Posterior vena cava (tissue), 2 donors: Measurements from ENCODE around the gene LSR. TPM values are rescaled to one million over a fixed set of nuclear protein-coding genes. Genes with fewer than 3 reads are reported as not detected.
"Not testable (repeated sequence)": the region's sequence is repeated elsewhere in the genome, so short reads cannot be mapped to it uniquely, and the experiment has no call there.

Source experiments
- DNase-seq: peaks from one replicate; pipeline ENCODE4 v3.0.0-alpha.2; 2020; ENCODE audit warnings: low spot score
- intact Hi-C, 2 donors: fragments of 100-400 bp; cut with DNase I; formaldehyde crosslinking; loops; one replicate each; pipeline versions ENCODE4 v1.14.1 to v1.14.2; 2022 to 2023
- total RNA-seq, 2 donors: library from RNA; stranded (reverse); fragmentation: NEBNext Ultra II Directional; extraction: Animal tissue kit (Norgen Biotek cat#: 25700); gene quantifications; one replicate each; pipeline ENCODE4 v1.2.1, GENCODE V29; 2021
- donor health status: DM: yes; HTN: yes; CAD: no.
- donor health status: DM: yes; HTN: yes; CAD: no.

LSR gene
- total RNA-seq, 2 donors from 2014 or later: 5.1 to 5.5 TPM

GRCh38 chr19:35276706-35277281 is 28.0 kb downstream of the LSR start:
- no peak for DNase-seq
- intact Hi-C loops: loop anchor here in 1 of 2 donors (10.0 kb wide), 1 partner anchor 218 kb away; the partner anchor contains the start of gene KRTDAP

DNA sequence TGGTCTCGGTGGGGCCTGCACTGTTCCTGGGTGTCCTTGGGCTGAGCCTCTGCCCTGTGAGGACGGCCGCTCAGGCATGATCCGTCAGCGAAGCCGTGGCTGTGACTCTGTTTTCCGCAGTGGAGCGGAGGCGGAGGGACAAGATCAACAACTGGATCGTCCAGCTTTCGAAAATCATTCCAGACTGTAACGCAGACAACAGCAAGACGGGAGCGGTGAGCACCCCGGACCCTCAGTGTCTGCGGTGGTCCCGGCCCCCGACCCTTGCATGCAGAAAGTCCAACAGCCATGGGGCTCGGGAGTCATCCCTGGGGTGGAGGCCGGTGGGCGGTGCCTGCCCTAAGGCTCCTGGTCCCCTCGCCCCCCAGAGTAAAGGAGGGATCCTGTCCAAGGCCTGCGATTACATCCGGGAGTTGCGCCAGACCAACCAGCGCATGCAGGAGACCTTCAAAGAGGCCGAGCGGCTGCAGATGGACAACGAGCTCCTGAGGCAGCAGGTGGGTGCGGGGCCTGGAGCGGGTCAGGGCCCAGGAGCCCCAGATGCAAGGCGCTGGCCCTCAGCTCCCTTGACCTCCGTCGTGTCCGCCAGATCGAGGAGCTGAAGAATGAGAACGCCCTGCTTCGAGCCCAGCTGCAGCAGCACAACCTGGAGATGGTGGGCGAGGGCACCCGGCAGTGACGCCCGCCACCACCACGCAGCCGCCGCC is 29.9 kb downstream of the LSR start:
- DNase-seq: no peak
- intact Hi-C loops: loop anchor here in 1 of 2 donors (10.0 kb wide), 1 partner anchor 216 kb away; the partner anchor contains the start of gene KRTDAP

DNA sequence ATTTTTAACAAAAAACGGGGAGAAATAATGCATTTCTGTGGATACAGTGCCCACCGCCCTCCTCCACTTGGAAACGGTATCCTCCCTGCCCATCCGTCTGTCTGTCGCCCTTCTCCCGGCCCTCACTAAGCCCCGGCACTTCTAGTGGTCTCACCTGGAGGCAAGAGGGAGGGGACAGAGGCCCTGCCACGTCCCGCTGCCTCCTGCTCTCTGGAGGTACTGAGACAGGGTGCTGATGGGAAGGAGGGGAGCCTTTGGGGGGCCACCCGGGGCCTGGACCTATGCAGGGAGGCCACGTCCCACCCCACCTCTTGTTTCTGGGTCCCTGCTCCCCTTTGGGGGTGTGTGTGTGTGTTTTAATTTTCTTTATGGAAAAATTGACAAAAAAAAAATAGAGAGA is 30.6 kb downstream of the LSR start:
- intact Hi-C loops: loop anchor here in 1 of 2 donors (10.0 kb wide), 1 partner anchor 215 kb away; the partner anchor contains the start of gene KRTDAP

DNA sequence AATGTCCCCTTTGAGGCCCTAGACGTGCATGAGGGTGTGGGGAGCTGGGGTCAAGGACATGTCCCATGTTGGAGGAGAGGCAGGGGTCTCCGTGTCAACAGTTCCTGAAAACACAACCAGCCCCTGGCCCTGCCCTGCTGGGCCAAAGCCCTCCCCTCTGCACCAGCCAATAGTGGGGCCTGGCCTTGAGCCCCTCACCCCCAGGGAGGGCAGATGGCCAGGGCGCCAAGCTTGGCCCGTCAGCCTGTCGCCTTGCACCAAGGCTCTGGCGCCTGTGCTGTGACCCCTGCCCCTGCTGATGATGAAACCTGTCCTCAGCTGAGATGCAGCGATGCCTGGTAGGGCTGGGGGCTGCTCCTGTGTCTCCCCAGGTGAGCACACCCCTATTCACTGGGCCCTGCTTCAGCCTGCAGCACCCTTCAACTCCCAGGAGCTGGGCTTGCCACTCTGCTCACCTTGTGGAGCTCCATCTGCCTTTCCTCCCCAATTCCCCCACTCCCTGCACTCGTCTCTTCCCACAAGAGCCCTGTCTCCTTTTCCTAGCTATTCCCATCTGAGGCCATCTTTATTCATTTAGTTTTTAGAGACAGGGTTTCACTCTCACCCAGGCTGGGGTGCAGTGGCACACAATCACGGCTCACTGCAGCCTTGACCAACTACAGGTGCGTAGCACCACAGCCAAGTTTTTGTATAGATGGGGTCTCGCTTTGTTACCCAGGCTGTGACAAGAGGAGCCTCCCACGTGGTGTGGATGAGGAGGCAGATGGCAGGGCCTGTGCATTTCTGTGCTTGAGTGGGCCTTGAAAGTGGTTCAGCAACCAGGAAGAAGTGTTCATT is 31.4 kb downstream of the LSR start:
- intact Hi-C loops: loop anchor here in 1 of 2 donors (10.0 kb wide), 1 partner anchor 215 kb away; the partner anchor contains the start of gene KRTDAP
- DNase-seq: no peak

More for the DNA sequence above, 30.6 kb downstream of the LSR start:
- no peak for DNase-seq

DNA sequence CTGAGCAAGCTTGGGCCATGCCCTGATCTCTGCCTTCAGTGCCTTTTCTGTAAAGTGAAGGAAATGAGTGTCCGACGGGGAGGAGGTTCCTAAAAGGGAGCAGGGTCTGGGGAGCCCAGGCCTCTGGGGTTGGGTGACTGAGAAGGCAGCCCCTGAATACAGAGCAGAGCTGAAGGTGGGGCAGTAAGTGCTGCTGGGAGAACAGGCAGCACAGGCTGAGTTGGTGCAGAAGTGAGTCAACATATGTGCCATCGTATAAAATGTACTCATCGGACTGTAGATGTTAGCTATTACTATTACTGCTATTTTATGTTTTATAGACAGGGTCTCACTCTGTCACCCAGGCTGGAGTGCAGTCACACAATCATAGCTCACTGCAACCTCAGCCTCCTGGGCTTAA is 32.5 kb downstream of the LSR start:
- intact Hi-C loops: no loop called here
- DNase-seq: no peak

GRCh38 chr19:35284153-35285094 is 35.6 kb downstream of the LSR start:
- intact Hi-C loops: no loop called here
- no peak for DNase-seq

- no peak for DNase-seq
- intact Hi-C loops: no loop called here
Measured at GRCh38 chr19:35285095-35285449, 36.3 kb downstream of the LSR start.

DNA sequence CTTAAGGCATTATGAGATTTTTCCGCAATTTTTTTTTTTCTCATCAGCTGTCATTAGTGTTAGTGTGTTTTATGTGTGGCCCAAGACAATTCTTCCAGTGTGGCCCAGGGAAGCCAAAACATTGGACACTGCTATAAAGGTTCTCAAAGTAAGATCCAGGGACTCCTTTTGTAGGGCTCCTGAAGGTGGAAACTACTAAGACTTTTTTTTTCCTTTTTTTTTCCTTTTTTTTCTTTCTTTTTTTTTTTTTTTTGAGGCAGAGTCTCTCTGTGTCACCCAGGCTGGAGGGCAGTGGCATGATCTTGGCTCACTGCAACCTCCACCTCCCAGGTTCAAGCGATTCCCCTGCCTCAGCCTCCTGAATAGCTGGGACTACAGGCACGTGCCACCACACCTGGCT is 36.7 kb downstream of the LSR start:
- DNase-seq, intact Hi-C loops: not testable (repeated sequence)

DNA sequence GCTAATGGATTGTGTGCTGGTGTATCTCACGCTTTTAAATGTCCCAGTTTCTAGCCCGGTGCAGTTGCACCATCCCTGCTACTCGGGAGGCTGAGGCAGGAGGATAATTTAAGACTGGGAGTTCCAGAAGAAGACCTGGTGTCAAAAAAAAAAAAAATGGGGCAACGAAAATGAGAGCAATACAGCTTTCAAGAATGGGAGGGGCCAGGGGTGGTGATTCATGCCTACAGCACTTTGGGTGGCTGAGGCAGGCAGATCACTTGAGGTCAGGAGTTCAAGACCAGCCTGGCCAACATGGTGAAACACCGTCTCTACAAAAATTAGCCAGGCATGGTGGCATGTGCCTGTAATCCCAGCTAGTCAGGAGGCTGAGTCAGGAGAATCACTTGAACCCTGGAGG is 37.3 kb downstream of the LSR start:
- intact Hi-C loops, DNase-seq: not testable (repeated sequence)

GRCh38 chr19:35287713-35288112 is 38.9 kb downstream of the LSR start:
- intact Hi-C loops: no loop called here
- no peak for DNase-seq

- no peak for DNase-seq
- intact Hi-C loops: no loop called here
Measured at GRCh38 chr19:35288331-35288730, 39.5 kb downstream of the LSR start.

- no peak for DNase-seq
- intact Hi-C loops: no loop called here
Measured at GRCh38 chr19:35288906-35289305, 40.1 kb downstream of the LSR start.

- intact Hi-C loops: no loop called here
Measured at GRCh38 chr19:35290381-35291127, 41.8 kb downstream of the LSR start.

GRCh38 chr19:35291259-35291658 is 42.5 kb downstream of the LSR start:
- DNase-seq: no peak
- intact Hi-C loops: no loop called here

More at GRCh38 chr19:35290381-35291127, 41.8 kb downstream of the LSR start:
- no peak for DNase-seq

DNA sequence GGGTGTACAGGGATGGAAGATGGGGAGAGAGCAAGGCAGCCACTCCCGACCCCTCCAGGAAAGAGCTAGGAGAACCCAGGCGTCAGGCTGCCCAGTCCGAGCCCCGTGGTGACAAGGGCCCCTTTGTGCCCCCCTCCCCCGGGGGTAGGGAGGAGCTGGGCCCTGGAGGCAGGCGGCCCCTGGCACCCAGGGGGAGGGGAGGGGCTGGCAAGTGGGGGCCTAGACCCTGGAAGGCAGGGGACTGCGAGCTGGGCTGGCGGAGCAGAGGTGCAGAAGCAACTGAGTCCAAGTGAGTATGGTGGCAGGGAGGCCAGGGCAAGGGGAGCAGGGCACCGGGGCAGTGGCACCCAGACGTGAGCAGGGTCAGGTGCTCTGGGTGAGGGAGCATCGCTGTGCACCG is 43.1 kb downstream of the LSR start, which contains the start of gene MAG:
Gene MAG, plus strand, starts transcription at position 246 of the 400 bp plus-strand sequence. CDS start 3,248 bp downstream, outside the sequence.
- intact Hi-C loops: no loop called here
- DNase-seq: no peak

DNA sequence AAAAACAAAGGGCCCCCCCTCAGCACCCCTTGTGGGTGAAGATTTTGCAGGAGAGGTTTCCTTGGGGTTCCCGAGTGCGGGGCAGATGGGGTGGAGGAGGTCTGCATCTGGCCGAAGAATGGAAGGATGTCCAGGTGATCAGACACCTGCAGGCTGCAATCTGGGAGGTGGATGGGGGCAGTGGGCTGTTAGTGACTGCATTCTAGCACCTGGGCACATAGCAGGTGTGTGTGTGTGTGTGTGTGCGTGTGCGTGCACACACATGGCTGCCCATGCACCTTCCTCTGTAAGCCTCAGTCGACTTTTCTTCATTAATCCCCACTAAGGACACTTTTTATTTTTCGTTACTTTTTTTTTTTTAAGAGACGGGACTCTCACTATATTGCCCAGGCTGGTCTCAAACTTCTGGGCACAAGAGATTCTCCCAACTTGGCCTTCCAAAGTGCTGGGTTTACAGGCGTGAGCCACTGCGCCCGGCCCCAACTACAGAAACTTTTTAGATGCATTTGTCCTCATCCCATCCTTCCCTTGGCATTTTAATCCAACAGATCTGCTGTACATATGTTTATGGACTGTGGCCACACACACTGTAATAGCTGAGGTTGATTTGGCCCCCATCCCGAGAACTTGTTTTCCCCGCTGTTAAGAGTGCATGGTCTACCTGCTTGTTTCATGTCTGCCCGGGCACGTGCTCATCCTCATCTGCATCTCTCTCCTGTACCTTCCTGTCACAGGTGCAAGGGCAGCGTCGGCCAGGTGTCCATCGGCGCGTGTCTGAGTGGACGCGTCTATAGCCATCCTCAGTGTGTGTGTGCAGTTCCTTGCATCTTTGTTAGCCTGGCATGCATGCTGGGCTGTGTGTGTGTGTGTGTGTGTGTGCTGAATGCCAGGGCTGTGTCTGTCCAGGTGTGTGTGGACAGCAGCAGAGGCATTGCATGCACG is 43.9 kb downstream of the LSR start:
- intact Hi-C loops: no loop called here
- DNase-seq: no peak

DNA sequence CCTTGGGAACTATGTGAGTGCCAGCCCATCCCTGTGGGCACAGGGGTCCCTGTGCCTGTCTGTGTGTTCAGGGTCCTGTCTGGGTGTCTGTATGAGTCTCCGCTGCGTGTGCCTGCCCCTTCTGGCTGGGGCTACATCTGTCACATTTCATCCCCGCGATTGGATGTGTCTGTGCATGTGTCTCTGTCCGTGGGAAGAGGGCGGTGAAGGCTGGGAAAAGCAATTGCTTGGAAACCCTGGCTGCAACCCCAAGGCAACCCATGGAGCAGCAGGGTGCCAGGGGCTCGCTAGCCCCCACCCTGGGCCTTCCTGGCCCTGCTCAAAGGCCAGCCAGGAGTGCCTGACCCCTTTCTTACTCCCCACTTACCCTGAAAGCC is 44.5 kb downstream of the LSR start:
- no peak for DNase-seq
- intact Hi-C loops: no loop called here
